Common myeloid progenitor, CD34-positive (primary cell): ENCODE data around the gene PLEKHA7.
"Not testable (repeated sequence)": the region's sequence is repeated elsewhere in the genome, so short reads cannot be mapped to it uniquely, and the experiment has no call there.

Experiments
- CTCF ChIA-PET: fragments of 350-600 bp; sonication (Branson Sonifier 250); formaldehyde crosslinking; loops from one replicate; lab custom pipeline; 2021; ENCODE audit warnings: antibody characterized with exemption; lab: Charles Lee
- POLR2A ChIA-PET: fragments of 350-600 bp; sonication (Branson Sonifier 250); formaldehyde crosslinking; loops from one replicate; lab custom pipeline; 2021; ENCODE audit warnings: antibody characterized with exemption; lab: Charles Lee
- DNase-seq, 3 donors: peaks; one replicate each; pipeline versions ENCODE4 v3.0.0 to v3.0.0-alpha.2; 2013
- H3K27ac ChIP-seq, 2 experiments: 1 replicate in 1 of 2; 2 replicates in 1 of 2; pipeline ENCODE4 v1.7.0; 2013; ENCODE audit warnings: inconsistent platforms in 2 of 2, low read length in 2 of 2, mild to moderate bottlenecking in 2 of 2, low read depth in 1 of 2, moderate library complexity in 1 of 2; ENCODE audit not compliant: severe bottlenecking in 2 of 2, insufficient read depth in 1 of 2, poor library complexity in 1 of 2
- H3K27me3 ChIP-seq, 5 experiments: replicated peaks in 2 of 5; 1 replicate in 3 of 5; 2 replicates in 2 of 5; pipeline versions ENCODE4 v1.6.1 to v1.7.0; 2013; ENCODE audit warnings: low read length in 4 of 5, mild to moderate bottlenecking in 2 of 5, moderate library complexity in 2 of 5, inconsistent platforms in 1 of 5; ENCODE audit not compliant: insufficient read depth in 5 of 5, control insufficient read depth in 4 of 5
- H3K36me3 ChIP-seq, 4 experiments: 1 replicate in 2 of 4; 2 replicates in 2 of 4; pipeline versions ENCODE4 v1.6.1 to v1.7.0; 2013; ENCODE audit warnings: low read length in 3 of 4, control low read depth in 1 of 4, mild to moderate bottlenecking in 1 of 4; ENCODE audit not compliant: control insufficient read depth in 4 of 4, insufficient read depth in 4 of 4
- H3K4me1 ChIP-seq, 4 experiments: 1 replicate in 3 of 4; 2 replicates in 1 of 4; pipeline versions ENCODE4 v1.6.1 to v1.7.1; 2013; ENCODE audit warnings: low read length in 3 of 4, mild to moderate bottlenecking in 3 of 4, control low read depth in 1 of 4, inconsistent platforms in 1 of 4, moderate library complexity in 1 of 4; ENCODE audit not compliant: control insufficient read depth in 4 of 4, insufficient read depth in 4 of 4; ENCODE audit errors: control extremely low read depth in 1 of 4
- H3K4me3 ChIP-seq, 7 experiments: 1 replicate in 4 of 7; 2 replicates in 3 of 7; pipeline versions ENCODE4 v1.5.1 to v1.7.0; 2013; ENCODE audit warnings: mild to moderate bottlenecking in 7 of 7, low read length in 6 of 7, moderate library complexity in 6 of 7, inconsistent platforms in 2 of 7, low read depth in 2 of 7, control low read depth in 1 of 7; ENCODE audit not compliant: insufficient read depth in 4 of 7, control insufficient read depth in 1 of 7; ENCODE audit errors: extremely low read depth in 1 of 7
- H3K9me3 ChIP-seq, 5 experiments: 1 replicate in 4 of 5; 2 replicates in 1 of 5; pipeline versions ENCODE4 v1.6.1 to v1.7.1; 2013; ENCODE audit warnings: low read length in 4 of 5, mild to moderate bottlenecking in 2 of 5, inconsistent platforms in 1 of 5, low read depth in 1 of 5, moderate library complexity in 1 of 5; ENCODE audit not compliant: control insufficient read depth in 4 of 5, insufficient read depth in 2 of 5; ENCODE audit errors: control extremely low read depth in 1 of 5
- WGBS: methylation state at CpG from one replicate; pipeline ENCODE4 v1.1.5; 2013; ENCODE audit not compliant: insufficient coverage; 5-methylcytosine and 5-hydroxymethylcytosine counted together

The PLEKHA7 gene

GRCh38 chr11:16969010-16969999, 44.9 kb downstream of the PLEKHA7 start:
- WGBS: 100% methylated on average over 2 of the region's 5 CpGs
- H3K27ac ChIP-seq: no peak overlapping the region
- CTCF ChIA-PET: interaction anchor here (1.0 kb wide), 2 partner anchors 16 to 46 kb away, joined by 4 to 5 read pairs; no protein-coding TSS in a partner anchor
- POLR2A ChIA-PET: no interaction called here
- H3K36me3 ChIP-seq: no peaks in the 10 kb centered on the region
- no peak overlapping the region for H3K4me3 ChIP-seq
- peaks cover 0 to 3% (median 0%) of the 10 kb centered on the region in 5 experiments for H3K27me3 ChIP-seq
- peaks cover 0 to 4% (median 1%) of the 10 kb centered on the region in 4 experiments for H3K4me1 ChIP-seq
- no peaks in the 10 kb centered on the region for H3K9me3 ChIP-seq
- DNase-seq: no peak

DNA sequence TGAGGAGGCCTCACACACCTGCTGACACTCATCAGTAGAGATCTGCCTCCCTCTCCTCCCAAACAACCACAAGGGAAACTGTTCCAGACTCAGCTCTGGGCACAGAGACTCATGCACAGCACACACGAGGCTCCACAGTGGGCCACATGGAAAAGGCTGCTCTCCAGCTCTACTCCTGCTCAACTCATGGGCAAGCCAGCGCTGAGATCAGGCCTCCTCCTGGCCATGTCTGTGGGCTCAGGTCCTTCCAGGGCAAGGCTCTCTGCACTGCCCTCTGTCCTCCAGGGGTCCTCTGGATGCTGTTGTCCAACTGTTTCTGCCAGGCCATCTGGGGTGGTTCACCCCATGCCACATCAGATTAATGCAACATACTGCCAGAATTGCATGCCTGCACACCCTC, 46.0 kb downstream of the PLEKHA7 start:
- peaks cover 0 to 3% (median 0%) of the 10 kb centered on the region in 5 experiments for H3K27me3 ChIP-seq
- no peaks in the 10 kb centered on the region for H3K36me3 ChIP-seq
- ChIA-PET CTCF (no interaction called here), POLR2A (no interaction called here)
- H3K4me3 ChIP-seq: no peak overlapping the region
- DNase-seq: no peak
- peaks cover 0 to 3% (median under 1%) of the 10 kb centered on the region in 4 experiments for H3K4me1 ChIP-seq
- no peak overlapping the region for H3K27ac ChIP-seq
- H3K9me3 ChIP-seq: no peaks in the 10 kb centered on the region
- WGBS: 90% methylated on average over 2 of the region's 2 CpGs

DNA sequence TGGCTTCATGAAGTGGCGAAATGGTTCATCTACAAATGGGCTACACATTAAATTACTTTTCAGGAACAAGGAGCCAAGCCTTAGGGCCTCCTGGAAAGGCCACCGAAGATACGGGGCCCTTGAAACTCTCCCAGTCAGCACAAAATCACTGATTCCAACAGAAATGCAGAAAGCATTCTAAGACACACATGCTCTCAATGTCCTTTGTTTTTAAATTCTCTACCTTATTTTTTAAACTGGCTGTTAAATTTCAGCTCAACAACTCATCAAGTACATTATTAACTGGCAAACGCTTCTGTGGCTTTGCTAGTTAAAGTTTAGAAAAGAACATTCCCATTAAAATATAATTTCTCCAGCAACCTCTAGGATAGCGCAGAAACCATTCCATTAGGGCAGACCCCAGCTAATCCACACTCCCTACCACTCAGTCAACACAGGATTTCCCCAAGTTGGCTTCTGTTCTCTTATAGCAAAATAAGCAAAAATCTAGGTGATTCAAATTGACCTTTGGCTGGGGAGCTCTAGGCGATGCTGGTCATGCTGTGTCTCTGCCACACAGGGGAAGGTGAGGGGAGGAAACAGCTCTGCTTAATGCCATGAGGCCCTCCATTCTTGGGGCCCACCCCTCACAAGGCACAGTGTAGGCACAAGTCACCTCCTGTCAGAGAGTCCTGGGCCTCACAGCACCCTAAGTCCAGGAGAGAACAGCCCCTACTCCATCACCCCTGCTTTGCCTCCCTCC, 47.1 kb downstream of the PLEKHA7 start:
- H3K36me3 ChIP-seq: no peaks in the 10 kb centered on the region
- H3K27me3 ChIP-seq: peaks cover 0 to 3% (median 0%) of the 10 kb centered on the region in 5 experiments
- CTCF ChIA-PET: no interaction called here
- no peak overlapping the region for H3K4me3 ChIP-seq
- no peak for DNase-seq
- no peak overlapping the region for H3K27ac ChIP-seq
- POLR2A ChIA-PET: no interaction called here
- 94% methylated on average over 5 of the region's 6 CpGs for WGBS
- H3K9me3 ChIP-seq: no peaks in the 10 kb centered on the region
- no peaks in the 10 kb centered on the region for H3K4me1 ChIP-seq

DNA sequence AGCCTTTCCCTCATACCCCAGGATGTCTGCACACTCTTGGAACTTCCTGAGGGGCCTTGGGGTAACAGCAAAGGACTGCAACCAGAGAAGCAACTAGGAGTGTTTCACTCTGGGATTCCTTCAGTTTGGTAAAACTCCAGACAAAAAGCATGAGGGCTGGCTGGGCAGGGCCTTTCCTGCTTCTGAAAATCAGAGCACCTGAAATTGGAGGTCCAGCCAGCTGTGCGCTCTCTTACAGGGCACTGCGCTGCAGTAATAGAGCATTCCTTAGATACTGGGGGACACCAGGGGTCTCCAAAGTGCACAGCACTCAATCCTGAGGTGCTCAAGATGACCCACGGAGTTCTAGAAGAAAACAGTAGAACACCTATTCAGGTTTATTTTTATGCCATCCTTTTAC, 49.7 kb downstream of the PLEKHA7 start:
- H3K4me3 ChIP-seq: no peak overlapping the region
- DNase-seq: no peak
- CTCF ChIA-PET: no interaction called here
- no peak overlapping the region for H3K27ac ChIP-seq
- no peaks in the 10 kb centered on the region for H3K36me3 ChIP-seq
- 95% methylated on average over 3 of the region's 3 CpGs for WGBS
- no peaks in the 10 kb centered on the region for H3K9me3 ChIP-seq
- H3K4me1 ChIP-seq: no peaks in the 10 kb centered on the region
- POLR2A ChIA-PET: no interaction called here
- H3K27me3 ChIP-seq: no peaks in the 10 kb centered on the region

GRCh38 chr11:16963316-16963876, 50.8 kb downstream of the PLEKHA7 start:
- Histone ChIP-seq H3K9me3 (no peaks in the 10 kb centered on the region), H3K27ac (no peak overlapping the region), H3K4me1 (no peaks in the 10 kb centered on the region), H3K4me3 (no peak overlapping the region), H3K27me3 (no peaks in the 10 kb centered on the region), H3K36me3 (no peaks in the 10 kb centered on the region)
- 93% methylated on average over 3 of the region's 3 CpGs for WGBS
- no peak for DNase-seq
- ChIA-PET POLR2A (no interaction called here), CTCF (no interaction called here)

DNA sequence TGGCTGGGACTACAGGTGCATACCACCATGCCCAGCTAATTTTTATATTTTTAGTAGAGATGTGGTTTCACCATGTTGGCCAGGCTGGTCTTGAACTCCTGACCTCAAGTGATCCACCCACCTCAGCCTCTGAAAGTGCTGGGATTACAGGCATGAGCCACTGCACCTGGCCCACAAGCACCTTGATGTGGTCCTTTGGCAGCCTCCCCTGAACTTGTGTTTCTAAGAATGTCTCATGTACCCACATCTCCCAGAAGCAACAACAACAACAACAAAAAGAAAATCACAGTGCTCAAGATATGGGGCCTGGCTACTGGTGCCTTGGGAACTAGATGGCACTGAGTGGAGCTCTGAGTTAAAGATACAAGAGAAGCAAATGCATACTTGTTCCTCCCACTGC, 51.6 kb downstream of the PLEKHA7 start:
- H3K9me3 ChIP-seq, POLR2A ChIA-PET, H3K27me3 ChIP-seq, H3K27ac ChIP-seq, CTCF ChIA-PET, H3K4me3 ChIP-seq, DNase-seq, H3K4me1 ChIP-seq, H3K36me3 ChIP-seq: not testable (repeated sequence)
